AML-193 (cell line): Measurements from ENCODE around the gene C1QTNF3.
"Not testable (repeated sequence)": the region's sequence is repeated elsewhere in the genome, so short reads cannot be mapped to it uniquely, and the experiment has no call there.

ENCODE experiments used
- DNase-seq, 2 experiments: peaks; one replicate each; lab custom pipeline; 2025; lab: John Stamatoyannopoulos, UW

C1QTNF3 gene

GRCh38 chr5:34043099-34043876, at the start of gene C1QTNF3:
C1QTNF3 (minus strand) TSS chr5:34043213; CDS start chr5:34043125, 88 bp downstream.
- no peak for DNase-seq

GRCh38 chr5:34091039-34091438, 48.0 kb upstream of the C1QTNF3 start:
- not testable (repeated sequence) for DNase-seq

GRCh38 chr5:34089802-34090201, 46.8 kb upstream of the C1QTNF3 start:
- DNase-seq, result not testable (repeated sequence)

- DNase-seq, result not testable (repeated sequence)
Measured at GRCh38 chr5:34087728-34088127, 44.7 kb upstream of the C1QTNF3 start.

GRCh38 chr5:34083898-34084297, 40.9 kb upstream of the C1QTNF3 start:
- not testable (repeated sequence) for DNase-seq

- not testable (repeated sequence) for DNase-seq
Measured at GRCh38 chr5:34079505-34079904, 36.5 kb upstream of the C1QTNF3 start.

- not testable (repeated sequence) for DNase-seq
Measured at GRCh38 chr5:34077636-34078035, 34.6 kb upstream of the C1QTNF3 start.

- peak; percentile 32 to 40 for DNase-seq
Measured at GRCh38 chr5:34076719-34077364, 33.8 kb upstream of the C1QTNF3 start.

- DNase-seq, result not testable (repeated sequence)
Measured at GRCh38 chr5:34074472-34074871, 31.5 kb upstream of the C1QTNF3 start.

- DNase-seq, result not testable (repeated sequence)
Measured at GRCh38 chr5:34074071-34074470, 31.1 kb upstream of the C1QTNF3 start.

- not testable (repeated sequence) for DNase-seq
Measured at GRCh38 chr5:34070626-34071025, 27.6 kb upstream of the C1QTNF3 start.

GRCh38 chr5:34064656-34065055, 21.6 kb upstream of the C1QTNF3 start:
- no peak for DNase-seq

- peak; percentile 40 to 59 for DNase-seq
Measured at GRCh38 chr5:34062419-34062818, 19.4 kb upstream of the C1QTNF3 start.

GRCh38 chr5:34061993-34062392, 19.0 kb upstream of the C1QTNF3 start:
- no peak for DNase-seq

GRCh38 chr5:34059977-34060376, 17.0 kb upstream of the C1QTNF3 start:
- DNase-seq, result no peak

- DNase-seq, result no peak
Measured at GRCh38 chr5:34058532-34058931, 15.5 kb upstream of the C1QTNF3 start.

GRCh38 chr5:34057569-34057968, 14.6 kb upstream of the C1QTNF3 start:
- DNase-seq, result no peak

GRCh38 chr5:34057118-34057517, 14.1 kb upstream of the C1QTNF3 start:
- no peak for DNase-seq

GRCh38 chr5:34055667-34056066, 12.7 kb upstream of the C1QTNF3 start:
- DNase-seq, result no peak

GRCh38 chr5:34054400-34054729, 11.4 kb upstream of the C1QTNF3 start:
- DNase-seq, result no peak

- no peak for DNase-seq
Measured at GRCh38 chr5:34053571-34054399, 10.8 kb upstream of the C1QTNF3 start.

GRCh38 chr5:34053133-34053532, 10.1 kb upstream of the C1QTNF3 start:
- DNase-seq, result no peak
